GM23338 (cell line): ENCODE measurements around the gene SLC35G2. TPM values are rescaled to one million over a fixed set of nuclear protein-coding genes. Genes with fewer than 3 reads are reported as not detected.

Source experiments
- ATAC-seq: fragments of 200-7000 bp; cut with Tn5 transposase; 3 replicates; pipeline ENCODE4 v1.9.1; 2020
- DNase-seq: peaks from one replicate; pipeline ENCODE4 v3.0.0-alpha.2; 2015; ENCODE audit warnings: low spot score
- H2AFZ ChIP-seq: fragments of 200-600 bp; sonication (generic); 2 replicates; pipeline ENCODE4 v1.8.0; 2016; ENCODE audit warnings: antibody characterized with exemption, mild to moderate bottlenecking, moderate library complexity
- H3F3A ChIP-seq: fragments of 200-600 bp; sonication (generic); replicated peaks from 2 replicates; pipeline ENCODE4 v1.8.0; 2017; ENCODE audit warnings: antibody characterized with exemption, mixed run types, low read depth
- H3K27ac ChIP-seq: fragments of 200-600 bp; sonication (generic); 2 replicates; pipeline ENCODE4 v1.6.1; 2016; ENCODE audit warnings: low read depth
- H3K27me3 ChIP-seq: fragments of 200-600 bp; sonication (generic); 2 replicates; pipeline ENCODE4 v1.8.0; 2016; ENCODE audit warnings: mild to moderate bottlenecking, mixed run types, moderate library complexity; ENCODE audit not compliant: insufficient read depth
- H3K36me3 ChIP-seq: fragments of 200-600 bp; sonication (generic); 2 replicates; pipeline ENCODE4 v1.8.0; 2016; ENCODE audit warnings: mild to moderate bottlenecking; ENCODE audit not compliant: insufficient read depth
- H3K4me1 ChIP-seq: fragments of 200-600 bp; sonication (generic); 2 replicates; pipeline ENCODE4 v1.8.0; 2016; ENCODE audit warnings: mild to moderate bottlenecking, moderate library complexity; ENCODE audit not compliant: insufficient read depth
- H3K4me2 ChIP-seq: fragments of 200-600 bp; sonication (generic); 2 replicates; pipeline ENCODE4 v1.7.1; 2017; ENCODE audit warnings: mixed run types
- H3K4me3 ChIP-seq: fragments of 200-600 bp; sonication (generic); 2 replicates; pipeline ENCODE4 v1.6.1; 2016; ENCODE audit warnings: mixed run types
- H3K79me2 ChIP-seq: fragments of 200-600 bp; sonication (generic); replicated peaks from 2 replicates; pipeline ENCODE4 v1.8.0; 2017; ENCODE audit warnings: mild to moderate bottlenecking; ENCODE audit not compliant: insufficient read depth
- H3K9me2 ChIP-seq: fragments of 200-600 bp; sonication (generic); 2 replicates; pipeline ENCODE4 v1.8.0; 2017; ENCODE audit not compliant: insufficient read depth
- H4K20me1 ChIP-seq: fragments of 200-600 bp; sonication (generic); replicated peaks from 2 replicates; pipeline ENCODE4 v1.8.0; 2017; ENCODE audit warnings: mild to moderate bottlenecking; ENCODE audit not compliant: insufficient read depth
- H3K27ac Mint-ChIP-seq: 2 replicates; pipeline ENCODE4 v1.8.0; 2020; ENCODE audit warnings: inconsistent platforms, mild to moderate bottlenecking, moderate library complexity, mixed read lengths
- H3K27me3 Mint-ChIP-seq: 3 replicates; pipeline ENCODE4 v1.8.0; 2022; ENCODE audit warnings: low read depth, mild to moderate bottlenecking, moderate library complexity, mixed read lengths, inconsistent platforms; ENCODE audit not compliant: insufficient read depth, poor library complexity
- H3K36me3 Mint-ChIP-seq: 3 replicates; pipeline ENCODE4 v1.8.0; 2021; ENCODE audit warnings: low read depth, mild to moderate bottlenecking, inconsistent platforms, moderate library complexity, mixed read lengths
- H3K4me1 Mint-ChIP-seq: 3 replicates; pipeline ENCODE4 v1.8.0; 2020; ENCODE audit warnings: mild to moderate bottlenecking, inconsistent platforms, mixed read lengths
- H3K4me3 Mint-ChIP-seq: 3 replicates; pipeline ENCODE4 v1.8.0; 2021; ENCODE audit warnings: moderate library complexity, mild to moderate bottlenecking, inconsistent platforms, mixed read lengths
- H3K9me3 Mint-ChIP-seq: 3 replicates; pipeline ENCODE4 v1.8.0; 2020; ENCODE audit warnings: moderate library complexity, mild to moderate bottlenecking, inconsistent platforms, mixed read lengths
- CREB1 ChIP-seq: fragments of 250-450 bp; sonication (Bioruptor Pico); IDR thresholded peaks from 2 replicates; pipeline ENCODE4 v1.5.0; 2020; ENCODE audit warnings: low read depth, mild to moderate bottlenecking, moderate library complexity
- EZH2 ChIP-seq: fragments of 200-600 bp; sonication (generic); IDR thresholded peaks from one replicate; pipeline ENCODE4 v1.8.0; 2017; ENCODE audit warnings: antibody characterized with exemption, mild to moderate bottlenecking, low read depth; ENCODE audit not compliant: unreplicated experiment
- EZH2phosphoT487 ChIP-seq: fragments of 200-600 bp; sonication (generic); IDR thresholded peaks from one replicate; pipeline ENCODE4 v1.8.1; 2018; ENCODE audit warnings: antibody characterized with exemption; ENCODE audit not compliant: unreplicated experiment
- JUNB ChIP-seq: IDR thresholded peaks from one replicate; pipeline ENCODE4 v1.6.1; 2016; ENCODE audit warnings: antibody characterized with exemption; ENCODE audit not compliant: unreplicated experiment
- NANOG ChIP-seq: IDR thresholded peaks from 2 replicates; pipeline ENCODE4 v1.6.1; 2016; ENCODE audit warnings: antibody characterized with exemption, borderline replicate concordance
- POLR2AphosphoS5 ChIP-seq: IDR thresholded peaks from 2 replicates; pipeline ENCODE4 v1.6.1; 2016; ENCODE audit warnings: antibody characterized with exemption, low read depth
- STAT1 ChIP-seq: IDR thresholded peaks from one replicate; pipeline ENCODE4 v1.6.1; 2016; ENCODE audit warnings: antibody characterized with exemption; ENCODE audit not compliant: unreplicated experiment
- ZNF114 ChIP-seq: fragments of 250-450 bp; sonication (Bioruptor Pico); IDR thresholded peaks from 2 replicates; pipeline ENCODE4 v1.5.0; 2020; ENCODE audit warnings: mild to moderate bottlenecking, moderate library complexity
- ZNF331 ChIP-seq: fragments of 250-450 bp; sonication (Bioruptor Pico); IDR thresholded peaks from 2 replicates; pipeline ENCODE4 v1.5.0; 2020; ENCODE audit warnings: low read depth, mild to moderate bottlenecking, moderate library complexity
- polyA plus RNA-seq: library from polyadenylated mRNA; unstranded; fragments of >200 nt; fragmentation: Nextera tagmentation; extraction: Ambion mirVana; gene quantifications from 2 replicates; pipeline ENCODE4 v1.2.1, GENCODE V29; 2016
- total RNA-seq: library from RNA; depleted of rRNA; stranded (reverse); fragments of >200 nt; shearing (Covaris generic); gene quantifications from 2 replicates; pipeline ENCODE4 v1.2.3, GENCODE V29; 2014
- TF ChIP-seq, protein P1 (sequence below), 2 experiments: fragments of 200-600 bp in 1 of 2; sonication (generic) in 1 of 2; conservative IDR thresholded peaks; 2 replicates each; pipeline versions ENCODE4 v1.5.1 to v1.6.1; 2016 to 2017; ENCODE audit warnings: antibody characterized with exemption in 2 of 2, low read depth in 2 of 2, mild to moderate bottlenecking in 2 of 2, moderate library complexity in 1 of 2
- TF ChIP-seq, protein P2 (sequence below): IDR thresholded peaks from 2 replicates; pipeline ENCODE4 v1.6.1; 2016; ENCODE audit warnings: antibody characterized with exemption
- TF ChIP-seq, protein P3 (sequence below): fragments of 250-450 bp; sonication (Bioruptor Pico); IDR thresholded peaks from 2 replicates; pipeline ENCODE4 v1.5.0; 2020; ENCODE audit warnings: mild to moderate bottlenecking, moderate library complexity
- TF ChIP-seq, protein P4 (sequence below): IDR thresholded peaks from one replicate; pipeline ENCODE4 v1.6.1; 2018; ENCODE audit warnings: antibody characterized with exemption; ENCODE audit not compliant: unreplicated experiment

SLC35G2 gene
- total and polyA plus RNA-seq, 2 experiments from 2014 or later: 6.8 to 8.8 TPM

DNA sequence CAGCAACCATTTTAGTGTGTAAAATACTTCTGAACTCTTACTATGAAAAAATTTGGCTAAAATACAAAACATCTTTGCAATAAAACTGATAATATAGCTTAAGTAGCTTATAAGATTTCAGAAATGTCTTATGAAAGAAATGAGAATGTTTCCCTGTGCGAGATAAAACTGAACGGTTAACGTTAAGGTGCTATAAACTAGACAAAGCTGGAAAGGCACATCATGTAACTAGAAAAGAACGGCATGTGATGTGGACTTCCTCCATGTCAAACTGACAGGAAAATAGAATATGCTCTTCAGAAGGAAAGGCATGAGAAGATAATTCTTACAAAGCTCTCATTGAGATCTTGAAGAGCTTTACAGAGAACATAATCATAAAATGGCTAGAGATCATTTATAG is 79.6 kb downstream of the SLC35G2 start:
- Mint-ChIP-seq H3K27ac (no peak overlapping the region), H3K4me3 (no peak overlapping the region), H3K27me3 (peaks cover 2% of the 10 kb centered on the region), H3K9me3 (no peaks in the 10 kb centered on the region; the same call in 2 of the 3 replicates), H3K4me1 (peaks cover 61% of the 10 kb centered on the region), H3K36me3 (peaks cover 12% of the 10 kb centered on the region)
- no peaks in the 10 kb centered on the region for H3K9me2 ChIP-seq
- H3K4me2 ChIP-seq: no peak overlapping the region
- peaks cover 69% of the 10 kb centered on the region for H3K4me1 ChIP-seq
- H2AFZ ChIP-seq: no peak overlapping the region
- H3K36me3 ChIP-seq: no peaks in the 10 kb centered on the region
- no peak overlapping the region; the same call in 1 of the 2 replicates for H3K27ac ChIP-seq
- H3K27me3 ChIP-seq: no peaks in the 10 kb centered on the region
- H4K20me1 ChIP-seq: peaks cover 4% of the 10 kb centered on the region
- DNase-seq (no peak), ATAC-seq (no peak)
- H3K4me3 ChIP-seq: no peak overlapping the region
- TF ChIP-seq, protein P1, sequence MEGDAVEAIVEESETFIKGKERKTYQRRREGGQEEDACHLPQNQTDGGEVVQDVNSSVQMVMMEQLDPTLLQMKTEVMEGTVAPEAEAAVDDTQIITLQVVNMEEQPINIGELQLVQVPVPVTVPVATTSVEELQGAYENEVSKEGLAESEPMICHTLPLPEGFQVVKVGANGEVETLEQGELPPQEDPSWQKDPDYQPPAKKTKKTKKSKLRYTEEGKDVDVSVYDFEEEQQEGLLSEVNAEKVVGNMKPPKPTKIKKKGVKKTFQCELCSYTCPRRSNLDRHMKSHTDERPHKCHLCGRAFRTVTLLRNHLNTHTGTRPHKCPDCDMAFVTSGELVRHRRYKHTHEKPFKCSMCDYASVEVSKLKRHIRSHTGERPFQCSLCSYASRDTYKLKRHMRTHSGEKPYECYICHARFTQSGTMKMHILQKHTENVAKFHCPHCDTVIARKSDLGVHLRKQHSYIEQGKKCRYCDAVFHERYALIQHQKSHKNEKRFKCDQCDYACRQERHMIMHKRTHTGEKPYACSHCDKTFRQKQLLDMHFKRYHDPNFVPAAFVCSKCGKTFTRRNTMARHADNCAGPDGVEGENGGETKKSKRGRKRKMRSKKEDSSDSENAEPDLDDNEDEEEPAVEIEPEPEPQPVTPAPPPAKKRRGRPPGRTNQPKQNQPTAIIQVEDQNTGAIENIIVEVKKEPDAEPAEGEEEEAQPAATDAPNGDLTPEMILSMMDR (conservative IDR thresholded peaks at IDR 0.05; ENCODE audit: low read depth in 2 of 2): no peak
- TF ChIP-seq EZH2 (no peak), ZNF331 (CRISPR knock-in tag) (no peak), ZNF114 (CRISPR knock-in tag) (no peak), NANOG (no peak), EZH2phosphoT487 (no peak), CREB1 (no peak), JUNB (no peak), STAT1 (no peak), POLR2AphosphoS5 (no peak)
- TF ChIP-seq, protein P2, sequence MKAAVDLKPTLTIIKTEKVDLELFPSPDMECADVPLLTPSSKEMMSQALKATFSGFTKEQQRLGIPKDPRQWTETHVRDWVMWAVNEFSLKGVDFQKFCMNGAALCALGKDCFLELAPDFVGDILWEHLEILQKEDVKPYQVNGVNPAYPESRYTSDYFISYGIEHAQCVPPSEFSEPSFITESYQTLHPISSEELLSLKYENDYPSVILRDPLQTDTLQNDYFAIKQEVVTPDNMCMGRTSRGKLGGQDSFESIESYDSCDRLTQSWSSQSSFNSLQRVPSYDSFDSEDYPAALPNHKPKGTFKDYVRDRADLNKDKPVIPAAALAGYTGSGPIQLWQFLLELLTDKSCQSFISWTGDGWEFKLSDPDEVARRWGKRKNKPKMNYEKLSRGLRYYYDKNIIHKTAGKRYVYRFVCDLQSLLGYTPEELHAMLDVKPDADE: no peak
- TF ChIP-seq, protein P3, sequence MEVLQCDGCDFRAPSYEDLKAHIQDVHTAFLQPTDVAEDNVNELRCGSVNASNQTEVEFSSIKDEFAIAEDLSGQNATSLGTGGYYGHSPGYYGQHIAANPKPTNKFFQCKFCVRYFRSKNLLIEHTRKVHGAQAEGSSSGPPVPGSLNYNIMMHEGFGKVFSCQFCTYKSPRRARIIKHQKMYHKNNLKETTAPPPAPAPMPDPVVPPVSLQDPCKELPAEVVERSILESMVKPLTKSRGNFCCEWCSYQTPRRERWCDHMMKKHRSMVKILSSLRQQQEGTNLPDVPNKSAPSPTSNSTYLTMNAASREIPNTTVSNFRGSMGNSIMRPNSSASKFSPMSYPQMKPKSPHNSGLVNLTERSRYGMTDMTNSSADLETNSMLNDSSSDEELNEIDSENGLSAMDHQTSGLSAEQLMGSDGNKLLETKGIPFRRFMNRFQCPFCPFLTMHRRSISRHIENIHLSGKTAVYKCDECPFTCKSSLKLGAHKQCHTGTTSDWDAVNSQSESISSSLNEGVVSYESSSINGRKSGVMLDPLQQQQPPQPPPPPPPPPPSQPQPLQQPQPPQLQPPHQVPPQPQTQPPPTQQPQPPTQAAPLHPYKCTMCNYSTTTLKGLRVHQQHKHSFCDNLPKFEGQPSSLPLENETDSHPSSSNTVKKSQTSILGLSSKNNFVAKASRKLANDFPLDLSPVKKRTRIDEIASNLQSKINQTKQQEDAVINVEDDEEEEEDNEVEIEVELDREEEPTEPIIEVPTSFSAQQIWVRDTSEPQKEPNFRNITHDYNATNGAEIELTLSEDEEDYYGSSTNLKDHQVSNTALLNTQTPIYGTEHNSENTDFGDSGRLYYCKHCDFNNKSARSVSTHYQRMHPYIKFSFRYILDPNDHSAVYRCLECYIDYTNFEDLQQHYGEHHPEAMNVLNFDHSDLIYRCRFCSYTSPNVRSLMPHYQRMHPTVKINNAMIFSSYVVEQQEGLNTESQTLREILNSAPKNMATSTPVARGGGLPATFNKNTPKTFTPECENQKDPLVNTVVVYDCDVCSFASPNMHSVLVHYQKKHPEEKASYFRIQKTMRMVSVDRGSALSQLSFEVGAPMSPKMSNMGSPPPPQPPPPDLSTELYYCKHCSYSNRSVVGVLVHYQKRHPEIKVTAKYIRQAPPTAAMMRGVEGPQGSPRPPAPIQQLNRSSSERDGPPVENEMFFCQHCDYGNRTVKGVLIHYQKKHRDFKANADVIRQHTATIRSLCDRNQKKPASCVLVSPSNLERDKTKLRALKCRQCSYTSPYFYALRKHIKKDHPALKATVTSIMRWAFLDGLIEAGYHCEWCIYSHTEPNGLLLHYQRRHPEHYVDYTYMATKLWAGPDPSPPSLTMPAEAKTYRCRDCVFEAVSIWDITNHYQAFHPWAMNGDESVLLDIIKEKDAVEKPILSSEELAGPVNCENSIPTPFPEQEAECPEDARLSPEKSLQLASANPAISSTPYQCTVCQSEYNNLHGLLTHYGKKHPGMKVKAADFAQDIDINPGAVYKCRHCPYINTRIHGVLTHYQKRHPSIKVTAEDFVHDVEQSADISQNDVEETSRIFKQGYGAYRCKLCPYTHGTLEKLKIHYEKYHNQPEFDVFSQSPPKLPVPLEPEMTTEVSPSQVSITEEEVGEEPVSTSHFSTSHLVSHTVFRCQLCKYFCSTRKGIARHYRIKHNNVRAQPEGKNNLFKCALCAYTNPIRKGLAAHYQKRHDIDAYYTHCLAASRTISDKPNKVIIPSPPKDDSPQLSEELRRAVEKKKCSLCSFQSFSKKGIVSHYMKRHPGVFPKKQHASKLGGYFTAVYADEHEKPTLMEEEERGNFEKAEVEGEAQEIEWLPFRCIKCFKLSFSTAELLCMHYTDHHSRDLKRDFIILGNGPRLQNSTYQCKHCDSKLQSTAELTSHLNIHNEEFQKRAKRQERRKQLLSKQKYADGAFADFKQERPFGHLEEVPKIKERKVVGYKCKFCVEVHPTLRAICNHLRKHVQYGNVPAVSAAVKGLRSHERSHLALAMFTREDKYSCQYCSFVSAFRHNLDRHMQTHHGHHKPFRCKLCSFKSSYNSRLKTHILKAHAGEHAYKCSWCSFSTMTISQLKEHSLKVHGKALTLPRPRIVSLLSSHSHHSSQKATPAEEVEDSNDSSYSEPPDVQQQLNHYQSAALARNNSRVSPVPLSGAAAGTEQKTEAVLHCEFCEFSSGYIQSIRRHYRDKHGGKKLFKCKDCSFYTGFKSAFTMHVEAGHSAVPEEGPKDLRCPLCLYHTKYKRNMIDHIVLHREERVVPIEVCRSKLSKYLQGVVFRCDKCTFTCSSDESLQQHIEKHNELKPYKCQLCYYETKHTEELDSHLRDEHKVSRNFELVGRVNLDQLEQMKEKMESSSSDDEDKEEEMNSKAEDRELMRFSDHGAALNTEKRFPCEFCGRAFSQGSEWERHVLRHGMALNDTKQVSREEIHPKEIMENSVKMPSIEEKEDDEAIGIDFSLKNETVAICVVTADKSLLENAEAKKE (CRISPR knock-in tag): no peak
- TF ChIP-seq, protein P4, sequence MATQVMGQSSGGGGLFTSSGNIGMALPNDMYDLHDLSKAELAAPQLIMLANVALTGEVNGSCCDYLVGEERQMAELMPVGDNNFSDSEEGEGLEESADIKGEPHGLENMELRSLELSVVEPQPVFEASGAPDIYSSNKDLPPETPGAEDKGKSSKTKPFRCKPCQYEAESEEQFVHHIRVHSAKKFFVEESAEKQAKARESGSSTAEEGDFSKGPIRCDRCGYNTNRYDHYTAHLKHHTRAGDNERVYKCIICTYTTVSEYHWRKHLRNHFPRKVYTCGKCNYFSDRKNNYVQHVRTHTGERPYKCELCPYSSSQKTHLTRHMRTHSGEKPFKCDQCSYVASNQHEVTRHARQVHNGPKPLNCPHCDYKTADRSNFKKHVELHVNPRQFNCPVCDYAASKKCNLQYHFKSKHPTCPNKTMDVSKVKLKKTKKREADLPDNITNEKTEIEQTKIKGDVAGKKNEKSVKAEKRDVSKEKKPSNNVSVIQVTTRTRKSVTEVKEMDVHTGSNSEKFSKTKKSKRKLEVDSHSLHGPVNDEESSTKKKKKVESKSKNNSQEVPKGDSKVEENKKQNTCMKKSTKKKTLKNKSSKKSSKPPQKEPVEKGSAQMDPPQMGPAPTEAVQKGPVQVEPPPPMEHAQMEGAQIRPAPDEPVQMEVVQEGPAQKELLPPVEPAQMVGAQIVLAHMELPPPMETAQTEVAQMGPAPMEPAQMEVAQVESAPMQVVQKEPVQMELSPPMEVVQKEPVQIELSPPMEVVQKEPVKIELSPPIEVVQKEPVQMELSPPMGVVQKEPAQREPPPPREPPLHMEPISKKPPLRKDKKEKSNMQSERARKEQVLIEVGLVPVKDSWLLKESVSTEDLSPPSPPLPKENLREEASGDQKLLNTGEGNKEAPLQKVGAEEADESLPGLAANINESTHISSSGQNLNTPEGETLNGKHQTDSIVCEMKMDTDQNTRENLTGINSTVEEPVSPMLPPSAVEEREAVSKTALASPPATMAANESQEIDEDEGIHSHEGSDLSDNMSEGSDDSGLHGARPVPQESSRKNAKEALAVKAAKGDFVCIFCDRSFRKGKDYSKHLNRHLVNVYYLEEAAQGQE: no peak
- peaks cover 100% of the 10 kb centered on the region for H3K79me2 ChIP-seq
- no peaks in the 10 kb centered on the region for H3F3A ChIP-seq
